DOHH2 (cell line): ENCODE results near the gene TOM1.

ENCODE experiments used
- EZH2phosphoT487 ChIP-seq: fragments of 200-600 bp; sonication (generic); IDR thresholded peaks from 2 replicates; pipeline ENCODE4 v1.6.1; 2017; ENCODE audit warnings: borderline replicate concordance, mild to moderate bottlenecking, antibody characterized with exemption, low read length, moderate library complexity, mixed read lengths
- TF ChIP-seq, protein P1 (sequence below): fragments of 200-600 bp; sonication (generic); IDR thresholded peaks from one replicate; pipeline ENCODE4 v1.5.1; 2014; ENCODE audit warnings: antibody characterized with exemption, mild to moderate bottlenecking, low read depth, low read length; ENCODE audit not compliant: poor library complexity, severe bottlenecking

DNA sequence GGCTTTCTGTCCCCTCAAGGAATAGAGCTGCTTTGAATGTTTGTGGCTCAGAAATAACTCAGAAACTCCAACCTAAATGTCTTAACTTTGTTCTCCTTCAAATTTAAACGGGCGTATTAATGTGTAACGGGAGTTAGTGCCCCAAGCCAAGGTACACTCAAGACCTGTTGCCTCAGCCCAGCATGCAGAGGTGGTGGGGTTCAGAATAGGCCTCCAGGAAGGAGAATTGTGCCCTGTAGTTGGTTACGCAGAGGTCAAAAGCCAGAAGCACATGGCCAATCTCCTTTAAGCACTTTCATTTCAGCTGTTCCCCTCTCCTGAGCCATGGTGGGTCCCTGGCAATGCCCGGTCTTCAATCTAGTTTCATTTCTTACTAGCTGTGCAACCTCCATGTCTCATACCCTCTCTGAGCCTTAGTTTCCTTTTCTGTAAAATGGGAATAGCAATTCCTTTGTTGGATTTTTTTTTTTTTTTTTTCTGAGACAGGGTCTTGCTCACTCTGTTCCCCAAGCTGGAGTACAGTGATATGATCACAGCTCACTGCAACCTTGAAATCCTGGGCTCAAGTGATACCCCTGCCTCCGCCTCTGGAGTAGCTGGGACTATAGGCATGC lies 85.4 kb downstream of the TOM1 start:
- TF ChIP-seq, protein P1, sequence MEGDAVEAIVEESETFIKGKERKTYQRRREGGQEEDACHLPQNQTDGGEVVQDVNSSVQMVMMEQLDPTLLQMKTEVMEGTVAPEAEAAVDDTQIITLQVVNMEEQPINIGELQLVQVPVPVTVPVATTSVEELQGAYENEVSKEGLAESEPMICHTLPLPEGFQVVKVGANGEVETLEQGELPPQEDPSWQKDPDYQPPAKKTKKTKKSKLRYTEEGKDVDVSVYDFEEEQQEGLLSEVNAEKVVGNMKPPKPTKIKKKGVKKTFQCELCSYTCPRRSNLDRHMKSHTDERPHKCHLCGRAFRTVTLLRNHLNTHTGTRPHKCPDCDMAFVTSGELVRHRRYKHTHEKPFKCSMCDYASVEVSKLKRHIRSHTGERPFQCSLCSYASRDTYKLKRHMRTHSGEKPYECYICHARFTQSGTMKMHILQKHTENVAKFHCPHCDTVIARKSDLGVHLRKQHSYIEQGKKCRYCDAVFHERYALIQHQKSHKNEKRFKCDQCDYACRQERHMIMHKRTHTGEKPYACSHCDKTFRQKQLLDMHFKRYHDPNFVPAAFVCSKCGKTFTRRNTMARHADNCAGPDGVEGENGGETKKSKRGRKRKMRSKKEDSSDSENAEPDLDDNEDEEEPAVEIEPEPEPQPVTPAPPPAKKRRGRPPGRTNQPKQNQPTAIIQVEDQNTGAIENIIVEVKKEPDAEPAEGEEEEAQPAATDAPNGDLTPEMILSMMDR: no peak
- no peak for TF ChIP-seq EZH2phosphoT487
